ENCODE results near the gene CD9.
"Not testable (repeated sequence)": the region's sequence is repeated elsewhere in the genome, so short reads cannot be mapped to it uniquely, and the experiment has no call there.

CD9 gene

GRCh38 chr12:6189028-6189427 lies 11.2 kb upstream of the CD9 start:
- TF ChIP-seq CTCF (IDR thresholded peaks at IDR 0.05; ENCODE audit: borderline replicate concordance, control extremely low read depth, extremely low read depth, insufficient read depth, missing control alignments) = no peak
- DNase-seq (ENCODE audit: low spot score) = no peak
- in situ Hi-C loops (cut with MboI; ENCODE audit: low sequenced_read_pairs, unreplicated experiment) = no loop called here

- DNase-seq (ENCODE audit: low spot score); in situ Hi-C loops (cut with MboI; ENCODE audit: low sequenced_read_pairs, unreplicated experiment): not testable (repeated sequence)
These were observed 10.1 kb upstream of the CD9 start for GRCh38 chr12:6189952-6190598.

GRCh38 chr12:6190767-6191530 lies 9.3 kb upstream of the CD9 start:
- in situ Hi-C loops (cut with MboI; ENCODE audit: low sequenced_read_pairs, unreplicated experiment); DNase-seq (ENCODE audit: low spot score): not testable (repeated sequence)

- TF ChIP-seq CTCF (IDR thresholded peaks at IDR 0.05; ENCODE audit: borderline replicate concordance, control extremely low read depth, extremely low read depth, insufficient read depth, missing control alignments) = no peak
- no peak for DNase-seq (ENCODE audit: low spot score)
- in situ Hi-C loops (cut with MboI; ENCODE audit: low sequenced_read_pairs, unreplicated experiment) = no loop called here
These were observed 7.4 kb upstream of the CD9 start for GRCh38 chr12:6192604-6193380.

GRCh38 chr12:6193853-6194815 lies 6.1 kb upstream of the CD9 start:
- no peak for DNase-seq (ENCODE audit: low spot score)
- in situ Hi-C loops (cut with MboI; ENCODE audit: low sequenced_read_pairs, unreplicated experiment) = no loop called here
- TF ChIP-seq CTCF (IDR thresholded peaks at IDR 0.05; ENCODE audit: borderline replicate concordance, control extremely low read depth, extremely low read depth, insufficient read depth, missing control alignments) = no peak

- peak; percentile 85 for TF ChIP-seq CTCF (IDR thresholded peaks at IDR 0.05; ENCODE audit: borderline replicate concordance, control extremely low read depth, extremely low read depth, insufficient read depth, missing control alignments)
- DNase-seq (ENCODE audit: low spot score) = peak; percentile 91
- in situ Hi-C loops (cut with MboI; ENCODE audit: low sequenced_read_pairs, unreplicated experiment) = no loop called here
These were observed 4.3 kb upstream of the CD9 start for GRCh38 chr12:6195665-6196535.
